HepG2 (cell line): Measurements from ENCODE around the gene ADGRB2. TPM values are rescaled to one million over a fixed set of nuclear protein-coding genes. Genes with fewer than 3 reads are reported as not detected.

Experiments used
- BHLHE40 ChIP-seq: IDR thresholded peaks from 2 replicates; pipeline ENCODE4 v1.6.1; 2011; ENCODE audit warnings: low read length, improper control_type of control experiment
- CBX2 ChIP-seq, 2 experiments: fragments of 200-600 bp in 1 of 2; sonication (generic); formaldehyde crosslinking in 1 of 2; IDR thresholded peaks; 2 replicates each; pipeline versions ENCODE4 v1.7.0 to v1.8.1; 2018 to 2022; ENCODE audit warnings: low read depth in 2 of 2, low read length in 1 of 2, mild to moderate bottlenecking in 1 of 2, missing genetic modification reagents in 1 of 2
- GPN1 ChIP-seq: sonication (generic); formaldehyde crosslinking; IDR thresholded peaks from 2 replicates; pipeline ENCODE4 v1.5.1; 2020; ENCODE audit warnings: missing genetic modification reagents, borderline replicate concordance
- HMG20A ChIP-seq: IDR thresholded peaks from 2 replicates; pipeline ENCODE4 v1.6.1; 2016; ENCODE audit warnings: borderline replicate concordance
- ZBTB40 ChIP-seq, 2 experiments: fragments of 450-650 bp in 1 of 2; sonication (generic) in 1 of 2; formaldehyde crosslinking in 1 of 2; IDR thresholded peaks; 2 replicates each; pipeline versions ENCODE4 v1.6.1 to v1.8.0; 2016 to 2022; ENCODE audit warnings: antibody characterized with exemption in 1 of 2, mild to moderate bottlenecking in 1 of 2, missing genetic modification reagents in 1 of 2
- ZNF18 ChIP-seq: sonication (generic); formaldehyde crosslinking; IDR thresholded peaks from 2 replicates; pipeline ENCODE4 v1.8.0; 2022; ENCODE audit warnings: mild to moderate bottlenecking, missing genetic modification reagents; ENCODE audit not compliant: insufficient replicate concordance
- ZNF558 ChIP-seq: sonication (generic); formaldehyde crosslinking; IDR thresholded peaks from 2 replicates; pipeline ENCODE4 v1.9.0; 2022; ENCODE audit warnings: mild to moderate bottlenecking, missing genetic modification reagents, borderline replicate concordance
- ZNF609 ChIP-seq: sonication (generic); formaldehyde crosslinking; IDR thresholded peaks from 2 replicates; pipeline ENCODE4 v1.4.0; 2020; ENCODE audit warnings: mild to moderate bottlenecking, missing genetic modification reagents, borderline replicate concordance
- ZNF672 ChIP-seq: sonication (generic); formaldehyde crosslinking; IDR thresholded peaks from 2 replicates; pipeline ENCODE4 v1.8.1; 2022; ENCODE audit warnings: missing genetic modification reagents
- polyA plus RNA-seq, 8 experiments: library from polyadenylated mRNA; depleted of rRNA in 3 of 8; stranded (reverse) in 7 of 8; unstranded in 1 of 8; fragments of >200 nt; fragmentation: Illumina TruSeq in 4 of 8; extraction: Trizol in 4 of 8; gene quantifications; 2 replicates each; pipeline versions ENCODE4 v1.2.1 to v1.2.3, GENCODE V29; 2011 to 2016; ENCODE audit warnings: low read depth in 4 of 8, missing spikeins in 1 of 8, mixed read lengths in 1 of 8; ENCODE audit not compliant: insufficient read depth in 1 of 8
- total RNA-seq, 5 experiments: library from RNA; depleted of rRNA; stranded (reverse); fragments of >200 nt; fragmentation: Illumina TruSeq; extraction: Trizol; gene quantifications; 2 replicates each; pipeline ENCODE4 v1.2.3, GENCODE V29; 2016; ENCODE audit warnings: low read depth in 1 of 5

Gene ADGRB2
- total and polyA plus RNA-seq, 2 of the 13 experiments (the other 11 are each of a cell fraction or from before 2014, with no cell fraction given): 0.03 to 0.09 TPM

- TF ChIP-seq ZBTB40 (IDR thresholded peaks at IDR 0.05) (no peak), ZBTB40 (CRISPR knock-in tag; IDR thresholded peaks at IDR 0.05) (peak; percentile 45; the same call in 1 of the 2 replicates), ZNF558 (no peak), HMG20A (CRISPR knock-in tag) (peak; percentile 68; the same call in 1 of the 2 replicates), ZNF18 (CRISPR knock-in tag) (no peak), GPN1 (CRISPR knock-in tag) (no peak), ZNF609 (CRISPR knock-in tag) (peak; percentile 56; the same call in 1 of the 2 replicates), BHLHE40 (peak; percentile 19; the same call in 1 of the 2 replicates), CBX2 (IDR thresholded peaks at IDR 0.05; ENCODE audit: low read depth, low read length) (no peak), CBX2 (CRISPR knock-in tag; IDR thresholded peaks at IDR 0.05; ENCODE audit: low read depth) (no peak), ZNF672 (CRISPR knock-in tag) (no peak)
Measured at GRCh38 chr1:31701091-31701736, 62.9 kb downstream of the ADGRB2 start (continued).
